Naive B cell (primary cell): ENCODE results near the gene KRTAP5-6. TPM values are rescaled to one million over a fixed set of nuclear protein-coding genes. Genes with fewer than 3 reads are reported as not detected.

ENCODE experiments used
- polyA plus RNA-seq, 6 donors: library from polyadenylated mRNA; unstranded; fragments of 300-500 nt; fragmentation: Illumina TruSeq; gene quantifications; one replicate each; pipeline ENCODE4 v1.2.3, GENCODE V29; 2021; ENCODE audit warnings: low read depth in 6 of 6

The KRTAP5-6 gene
- polyA plus RNA-seq, 6 donors from 2014 or later: not detected

Other genes starting within 250 kb of the KRTAP5-6 start
- gene MOB2, start 210.4 kb upstream of the KRTAP5-6 start, polyA plus RNA-seq: 10 to 100 TPM; 29.7 to 50.8 (median 33.2) TPM
- under 1 TPM in 3 of 6 donors, not detected in 3; 0.05 to 0.09 (median 0.07) TPM for gene DUSP8, start 124.9 kb upstream of the KRTAP5-6 start, polyA plus RNA-seq
- gene KRTAP5-1, start 111.9 kb upstream of the KRTAP5-6 start, polyA plus RNA-seq: not detected
- not detected for gene KRTAP5-2, start 98.9 kb upstream of the KRTAP5-6 start, polyA plus RNA-seq
- not detected for gene KRTAP5-3, start 88.7 kb upstream of the KRTAP5-6 start, polyA plus RNA-seq
- not detected for gene KRTAP5-4, start 75.1 kb upstream of the KRTAP5-6 start, polyA plus RNA-seq
- gene KRTAP5-5, start 67.4 kb upstream of the KRTAP5-6 start, polyA plus RNA-seq: not detected
- gene IFITM10, start 53.4 kb downstream of the KRTAP5-6 start, polyA plus RNA-seq: not detected
- 10 to 100 TPM; 40.6 to 59.5 (median 51.8) TPM for gene CTSD, start 66.7 kb downstream of the KRTAP5-6 start, polyA plus RNA-seq
- gene SYT8, start 137.8 kb downstream of the KRTAP5-6 start, polyA plus RNA-seq: not detected
- 10 to 100 TPM in 2 of 6 donors, 1 to 10 TPM in 4; 3.9 to 12.2 (median 7.2) TPM for gene TNNI2, start 141.8 kb downstream of the KRTAP5-6 start, polyA plus RNA-seq
- gene LSP1, start 155.9 kb downstream of the KRTAP5-6 start, polyA plus RNA-seq: 100 to 1,000 TPM; 342 to 587 (median 422) TPM
- under 1 TPM in 4 of 6 donors, not detected in 2; 0.08 to 0.44 (median 0.16) TPM for gene PRR33, start 194.7 kb downstream of the KRTAP5-6 start, polyA plus RNA-seq
- gene TNNT3, start 222.5 kb downstream of the KRTAP5-6 start, polyA plus RNA-seq: under 1 TPM in 2 of 6 donors, not detected in 4; 0.43 to 0.92 TPM